OCI-LY7 (cell line): ENCODE data around the gene FBXW8. TPM values are rescaled to one million over a fixed set of nuclear protein-coding genes. Genes with fewer than 3 reads are reported as not detected.

Experiments used
- BruUV-seq: library from RNA; stranded (reverse); fragments of 400-500 nt; replicated peaks from 2 replicates; lab custom pipeline; 2021; lab: Mats Ljungman, UMichigan
- CTCF ChIA-PET: fragments of 300-600 bp; sonication (Branson Sonifier 250); formaldehyde crosslinking; loops from one replicate; lab custom pipeline; 2022; ENCODE audit warnings: antibody characterized with exemption; ENCODE audit not compliant: unreplicated experiment; lab: Charles Lee
- POLR2A ChIA-PET: fragments of 300-600 bp; sonication (Branson Sonifier 250); formaldehyde crosslinking; loops from one replicate; lab custom pipeline; 2022; ENCODE audit warnings: antibody characterized with exemption; lab: Charles Lee
- DNase-seq: peaks from one replicate; pipeline ENCODE4 v3.0.0-alpha.2; 2015; ENCODE audit warnings: low spot score
- H2AFZ ChIP-seq: fragments of 200-600 bp; sonication (generic), shearing (Covaris generic); 2 replicates; pipeline ENCODE4 v1.6.1; 2014; ENCODE audit warnings: mild to moderate bottlenecking, antibody characterized with exemption, low read length, moderate library complexity
- H3K27ac ChIP-seq: fragments of 200-600 bp; sonication (generic); 2 replicates; pipeline ENCODE4 v1.5.1; 2014; ENCODE audit warnings: mixed run types, low read depth, mild to moderate bottlenecking, moderate library complexity, low read length, inconsistent platforms; ENCODE audit not compliant: poor library complexity, severe bottlenecking
- H3K36me3 ChIP-seq: fragments of 200-600 bp; sonication (generic); 2 replicates; pipeline ENCODE4 v1.6.1; 2014; ENCODE audit warnings: mild to moderate bottlenecking, antibody characterized with exemption, low read length, moderate library complexity, mixed read lengths; ENCODE audit not compliant: insufficient read depth
- H3K4me1 ChIP-seq: fragments of 200-600 bp; sonication (generic); 2 replicates; pipeline ENCODE4 v1.5.1; 2014; ENCODE audit warnings: mild to moderate bottlenecking, low read length; ENCODE audit not compliant: insufficient read depth, poor library complexity, severe bottlenecking
- H3K4me2 ChIP-seq: fragments of 200-600 bp; sonication (generic); 2 replicates; pipeline ENCODE4 v1.6.1; 2014; ENCODE audit warnings: mild to moderate bottlenecking, low read length
- H3K4me3 ChIP-seq: fragments of 200-600 bp; sonication (generic); 2 replicates; pipeline ENCODE4 v1.5.1; 2014; ENCODE audit warnings: mild to moderate bottlenecking, low read depth, low read length; ENCODE audit not compliant: poor library complexity, severe bottlenecking
- H3K79me2 ChIP-seq: fragments of 200-600 bp; sonication (generic); 2 replicates; pipeline ENCODE4 v1.6.1; 2016; ENCODE audit warnings: low read depth, mild to moderate bottlenecking, low read length, moderate library complexity, mixed read lengths; ENCODE audit not compliant: insufficient read depth
- H3K9me2 ChIP-seq: fragments of 200-600 bp; sonication (generic); 2 replicates; pipeline ENCODE4 v1.6.1; 2016; ENCODE audit warnings: mild to moderate bottlenecking, low read length, mixed read lengths; ENCODE audit not compliant: insufficient read depth
- H3K9me3 ChIP-seq: fragments of 200-600 bp; sonication (generic); 2 replicates; pipeline ENCODE4 v1.6.1; 2014; ENCODE audit warnings: mild to moderate bottlenecking, mixed run types, low read length, mixed read lengths
- H4K20me1 ChIP-seq: fragments of 200-600 bp; sonication (generic); 2 replicates; pipeline ENCODE4 v1.6.1; 2014; ENCODE audit warnings: mild to moderate bottlenecking, antibody characterized with exemption, low read length, moderate library complexity, mixed read lengths; ENCODE audit not compliant: insufficient read depth
- EZH2phosphoT487 ChIP-seq: fragments of 200-600 bp; sonication (generic); IDR thresholded peaks from 2 replicates; pipeline ENCODE4 v1.6.1; 2018; ENCODE audit warnings: low read depth, borderline replicate concordance, mild to moderate bottlenecking, mixed run types, antibody characterized with exemption, low read length, moderate library complexity, mixed read lengths
- intact Hi-C: fragments of 100-400 bp; cut with micrococcal nuclease; formaldehyde crosslinking; loops from one replicate; pipeline ENCODE4 v1.10.0; 2022; ENCODE audit not compliant: unreplicated experiment
- total RNA-seq, 2 experiments: library from RNA; depleted of rRNA in 1 of 2; stranded (reverse); fragments of >200 nt in 1 of 2; shearing (Covaris generic) in 1 of 2; gene quantifications; 2 replicates each; pipeline ENCODE4 v1.2.3, GENCODE V29; 2014 to 2022
- TF ChIP-seq, protein P1 (sequence below): fragments of 200-600 bp; sonication (generic); conservative IDR thresholded peaks from 2 replicates; pipeline ENCODE4 v1.5.1; 2014; ENCODE audit warnings: mild to moderate bottlenecking, antibody characterized with exemption, low read length, moderate library complexity, mixed read lengths

Gene FBXW8
- total RNA-seq, 2 experiments from 2014 or later, result 29.8 to 34.0 TPM

DNA sequence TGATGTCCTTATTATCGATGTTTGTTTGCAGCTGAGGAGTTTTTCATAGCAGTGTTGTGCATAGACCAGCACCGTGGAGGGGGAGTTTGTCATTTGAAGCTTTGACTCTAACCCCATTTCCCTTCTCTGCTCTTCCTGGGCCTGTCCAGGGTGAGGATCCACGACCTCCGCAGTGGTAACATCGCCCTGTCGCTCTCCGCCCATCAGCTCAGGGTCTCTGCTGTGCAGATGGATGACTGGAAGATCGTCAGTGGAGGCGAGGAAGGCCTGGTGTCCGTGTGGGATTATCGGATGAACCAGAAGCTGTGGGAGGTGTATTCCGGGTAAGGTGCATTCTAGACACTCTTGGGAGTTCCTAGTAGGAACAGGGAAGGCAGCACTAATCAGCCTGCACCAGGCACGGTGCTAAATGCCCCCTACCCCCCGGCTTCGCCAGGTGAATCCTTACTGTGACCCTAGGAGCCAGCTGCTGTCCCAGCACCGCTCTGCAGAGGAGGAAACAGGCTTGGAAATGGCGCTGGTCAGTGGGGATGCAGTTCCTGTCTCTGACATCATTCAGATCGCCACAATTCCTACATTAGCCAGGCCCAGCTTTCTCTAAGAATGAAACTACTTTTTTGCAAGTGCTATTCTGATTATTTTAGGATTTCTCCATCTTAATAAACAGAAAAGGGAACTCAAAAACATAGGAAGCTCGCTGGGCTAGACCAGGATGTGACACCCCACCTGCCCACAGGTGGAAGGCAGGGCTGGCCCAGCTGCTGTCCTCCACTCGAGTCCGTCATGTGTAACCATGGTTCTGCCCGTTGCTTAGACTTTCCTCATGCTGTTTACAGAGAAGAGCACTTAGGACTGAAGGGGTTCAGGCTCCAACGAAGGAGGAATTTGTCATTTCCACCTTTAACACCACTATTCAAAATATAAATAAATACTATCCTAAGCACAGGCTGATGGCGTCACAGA is 113.5 kb downstream of the FBXW8 start:
- ChIA-PET POLR2A (no interaction called here), CTCF (no interaction called here)
- Histone ChIP-seq H3K36me3 (peaks cover 30% of the 10 kb centered on the region), H3K4me1 (no peaks in the 10 kb centered on the region), H3K4me2 (no peak overlapping the region), H3K9me2 (no peaks in the 10 kb centered on the region), H4K20me1 (no peaks in the 10 kb centered on the region), H3K4me3 (no peak overlapping the region), H2AFZ (no peak overlapping the region), H3K27ac (no peak overlapping the region), H3K9me3 (no peaks in the 10 kb centered on the region), H3K79me2 (no peaks in the 10 kb centered on the region)
- no peak for DNase-seq
- BruUV-seq, result no TSS peak
- no peak for TF ChIP-seq EZH2phosphoT487
- intact Hi-C loops, result no loop called here

DNA sequence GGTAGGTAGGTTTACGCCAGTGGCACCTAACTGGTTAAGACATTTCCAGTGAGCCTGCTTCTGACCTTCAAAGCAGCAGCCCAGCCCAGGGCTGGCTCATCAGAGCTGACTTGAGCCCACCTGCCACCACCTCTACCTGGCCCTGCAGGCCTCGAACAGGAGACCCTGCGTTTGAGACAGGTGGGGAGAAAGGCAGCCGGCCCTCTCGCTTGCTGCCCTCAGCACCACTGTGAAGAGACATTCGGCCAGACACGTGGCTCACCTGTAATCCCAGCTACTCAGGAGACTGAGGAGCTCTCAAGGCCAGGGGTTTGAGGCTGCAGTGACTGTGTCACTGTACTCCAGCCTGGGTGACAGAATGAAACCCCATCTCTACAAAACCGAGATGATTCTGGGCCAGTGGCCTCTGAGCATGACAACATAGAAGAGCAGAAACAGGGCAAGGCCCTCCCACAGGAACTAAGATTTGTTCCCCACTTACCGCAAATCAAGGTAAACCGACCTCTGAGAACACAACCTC is 114.3 kb downstream of the FBXW8 start:
- ChIA-PET CTCF (no interaction called here), POLR2A (no interaction called here)
- no peak overlapping the region for H2AFZ ChIP-seq
- H3K4me2 ChIP-seq, result no peak overlapping the region
- H3K9me2 ChIP-seq, result no peaks in the 10 kb centered on the region
- H3K4me1 ChIP-seq, result no peaks in the 10 kb centered on the region
- no peak overlapping the region for H3K4me3 ChIP-seq
- no peaks in the 10 kb centered on the region for H3K79me2 ChIP-seq
- H3K27ac ChIP-seq, result no peak overlapping the region
- intact Hi-C loops, result loop anchor here (1.0 kb wide), 2 partner anchors 94 to 322 kb away; no protein-coding TSS in a partner anchor
- no peak for DNase-seq
- no peaks in the 10 kb centered on the region for H3K9me3 ChIP-seq
- no peaks in the 10 kb centered on the region for H4K20me1 ChIP-seq
- peaks cover 30% of the 10 kb centered on the region for H3K36me3 ChIP-seq
- TF ChIP-seq EZH2phosphoT487, result no peak
- TF ChIP-seq, protein P1, sequence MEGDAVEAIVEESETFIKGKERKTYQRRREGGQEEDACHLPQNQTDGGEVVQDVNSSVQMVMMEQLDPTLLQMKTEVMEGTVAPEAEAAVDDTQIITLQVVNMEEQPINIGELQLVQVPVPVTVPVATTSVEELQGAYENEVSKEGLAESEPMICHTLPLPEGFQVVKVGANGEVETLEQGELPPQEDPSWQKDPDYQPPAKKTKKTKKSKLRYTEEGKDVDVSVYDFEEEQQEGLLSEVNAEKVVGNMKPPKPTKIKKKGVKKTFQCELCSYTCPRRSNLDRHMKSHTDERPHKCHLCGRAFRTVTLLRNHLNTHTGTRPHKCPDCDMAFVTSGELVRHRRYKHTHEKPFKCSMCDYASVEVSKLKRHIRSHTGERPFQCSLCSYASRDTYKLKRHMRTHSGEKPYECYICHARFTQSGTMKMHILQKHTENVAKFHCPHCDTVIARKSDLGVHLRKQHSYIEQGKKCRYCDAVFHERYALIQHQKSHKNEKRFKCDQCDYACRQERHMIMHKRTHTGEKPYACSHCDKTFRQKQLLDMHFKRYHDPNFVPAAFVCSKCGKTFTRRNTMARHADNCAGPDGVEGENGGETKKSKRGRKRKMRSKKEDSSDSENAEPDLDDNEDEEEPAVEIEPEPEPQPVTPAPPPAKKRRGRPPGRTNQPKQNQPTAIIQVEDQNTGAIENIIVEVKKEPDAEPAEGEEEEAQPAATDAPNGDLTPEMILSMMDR, result no peak
- BruUV-seq, result no TSS peak

DNA sequence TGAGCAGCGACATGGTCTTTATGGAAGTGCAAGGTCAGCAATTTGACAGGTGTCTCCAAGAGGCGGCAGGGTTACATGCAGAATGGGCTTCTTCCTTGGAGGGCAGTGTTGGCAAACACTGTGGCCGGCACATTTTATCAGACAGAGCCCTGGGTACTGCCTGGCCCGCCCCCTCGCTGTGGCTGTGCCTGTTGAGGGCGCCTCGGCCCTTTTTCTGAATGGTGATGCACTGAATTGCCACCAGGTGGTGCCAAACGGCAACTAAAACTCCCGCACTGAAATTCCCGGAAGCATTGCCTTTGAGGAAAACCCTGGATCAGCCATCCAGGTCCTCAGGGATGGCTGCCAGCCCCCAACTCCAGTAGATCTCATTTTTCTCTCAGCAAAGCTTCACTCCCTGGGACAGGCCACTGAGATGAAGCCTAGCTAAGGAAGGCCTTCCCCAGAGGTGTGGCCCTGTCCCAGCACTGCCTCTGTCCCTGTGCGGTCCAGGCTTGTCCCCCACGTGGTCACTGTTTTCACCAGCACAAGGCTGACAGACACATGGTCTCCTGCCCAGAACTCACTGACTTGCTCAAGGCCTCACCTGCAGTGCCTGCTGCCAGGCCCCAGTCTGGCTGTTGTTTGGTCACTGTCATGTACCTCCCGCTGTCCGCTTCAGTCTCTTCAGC is 114.9 kb downstream of the FBXW8 start:
- peak; percentile 69 for DNase-seq
- Histone ChIP-seq H3K9me2 (no peaks in the 10 kb centered on the region), H3K4me1 (no peaks in the 10 kb centered on the region), H3K79me2 (no peaks in the 10 kb centered on the region), H3K9me3 (no peaks in the 10 kb centered on the region), H4K20me1 (no peaks in the 10 kb centered on the region), H3K4me3 (no peak overlapping the region), H3K36me3 (peaks cover 30% of the 10 kb centered on the region), H2AFZ (no peak overlapping the region), H3K4me2 (no peak overlapping the region), H3K27ac (no peak overlapping the region)
- intact Hi-C loops, result loop anchor here (1.0 kb wide), 2 partner anchors 94 to 322 kb away; no protein-coding TSS in a partner anchor
- ChIA-PET POLR2A (no interaction called here), CTCF (interaction anchor here (0.6 kb wide), 1 partner anchor 94 kb away, joined by 3 read pairs; no protein-coding TSS in a partner anchor)
- BruUV-seq, result no TSS peak
- TF ChIP-seq EZH2phosphoT487, result no peak
- TF ChIP-seq, protein P1, result peak; percentile 98
